HEK293T (cell line): ENCODE measurements around the gene CA14.
"Not testable (repeated sequence)": the region's sequence is repeated elsewhere in the genome, so short reads cannot be mapped to it uniquely, and the experiment has no call there.

ENCODE experiments used
- CTCF ChIA-PET: fragments of 350-600 bp; formaldehyde crosslinking; extraction: SDS; loops from one replicate; lab custom pipeline; 2021; ENCODE audit warnings: antibody characterized with exemption, inconsistent platforms; lab: Yijun Ruan, JAX
- POLR2A ChIA-PET: fragments of 350-600 bp; formaldehyde crosslinking; extraction: SDS; loops from one replicate; lab custom pipeline; 2020; ENCODE audit warnings: antibody characterized with exemption, inconsistent platforms; lab: Yijun Ruan, JAX
- DNase-seq: peaks from one replicate; pipeline ENCODE4 v3.0.0; 2012; ENCODE audit warnings: mixed read lengths; ENCODE audit errors: extremely low spot score
- ARNT ChIP-seq: fragments of 450-650 bp; IDR thresholded peaks from 2 replicates; pipeline ENCODE4 v1.6.1; 2017; ENCODE audit warnings: mild to moderate bottlenecking
- BHLHE40 ChIP-seq: fragments of 450-650 bp; IDR thresholded peaks from 2 replicates; pipeline ENCODE4 v1.6.1; 2016; ENCODE audit warnings: mild to moderate bottlenecking, moderate library complexity, borderline replicate concordance
- CTBP1 ChIP-seq: fragments of 450-650 bp; IDR thresholded peaks from 2 replicates; pipeline ENCODE4 v1.6.1; 2016; ENCODE audit warnings: borderline replicate concordance
- ELF4 ChIP-seq: fragments of 450-650 bp; IDR thresholded peaks from 2 replicates; pipeline ENCODE4 v1.6.1; 2017; ENCODE audit warnings: antibody characterized with exemption
- FOXA1 ChIP-seq: fragments of 450-650 bp; IDR thresholded peaks from 2 replicates; pipeline ENCODE4 v1.6.1; 2016; ENCODE audit warnings: mild to moderate bottlenecking
- FOXK2 ChIP-seq: fragments of 450-650 bp; IDR thresholded peaks from 2 replicates; pipeline ENCODE4 v1.6.1; 2016; ENCODE audit warnings: mild to moderate bottlenecking
- FOXM1 ChIP-seq: fragments of 450-650 bp; IDR thresholded peaks from 2 replicates; pipeline ENCODE4 v1.6.1; 2017; ENCODE audit warnings: mild to moderate bottlenecking, borderline replicate concordance
- HDGF ChIP-seq: fragments of 450-650 bp; IDR thresholded peaks from 2 replicates; pipeline ENCODE4 v1.6.1; 2017; ENCODE audit warnings: antibody characterized with exemption, borderline replicate concordance
- L3MBTL2 ChIP-seq: fragments of 450-650 bp; conservative IDR thresholded peaks from 2 replicates; pipeline ENCODE4 v1.6.1; 2016; ENCODE audit warnings: mild to moderate bottlenecking
- LEF1 ChIP-seq: fragments of 450-650 bp; IDR thresholded peaks from 2 replicates; pipeline ENCODE4 v1.6.1; 2017; ENCODE audit warnings: mild to moderate bottlenecking, borderline replicate concordance
- NFRKB ChIP-seq: fragments of 450-650 bp; IDR thresholded peaks from 2 replicates; pipeline ENCODE4 v1.6.1; 2016; ENCODE audit warnings: mild to moderate bottlenecking, moderate library complexity
- PKNOX1 ChIP-seq: fragments of 450-650 bp; IDR thresholded peaks from 2 replicates; pipeline ENCODE4 v1.6.1; 2016
- SP1 ChIP-seq: fragments of 450-650 bp; IDR thresholded peaks from 2 replicates; pipeline ENCODE4 v1.6.1; 2017
- SUZ12 ChIP-seq: fragments of 450-650 bp; IDR thresholded peaks from 2 replicates; pipeline ENCODE4 v1.6.1; 2016; ENCODE audit warnings: mild to moderate bottlenecking
- TARDBP ChIP-seq: fragments of 450-650 bp; IDR thresholded peaks from 2 replicates; pipeline ENCODE4 v1.6.1; 2016
- ZNF384 ChIP-seq: fragments of 450-650 bp; IDR thresholded peaks from 2 replicates; pipeline ENCODE4 v1.6.1; 2016

The CA14 gene

GRCh38 chr1:150257624-150258585, at the start of gene CA14:
CA14 (plus strand) TSS chr1:150257774; CDS start chr1:150258129, 355 bp downstream.
- ChIA-PET POLR2A (interaction anchor here (0.8 to 10.0 kb wide), 4 partner anchors 14 to 106 kb away, joined by 3 to 137 read pairs (median 3); partner anchors contain the start of genes APH1A, C1orf54, CIART and RPRD2), CTCF (interaction anchor here (1.2 to 2.9 kb wide), 2 partner anchors 15 to 22 kb away, joined by 9 to 38 read pairs; partner anchors contain the start of genes C1orf54 and CIART)
- DNase-seq: peak; percentile 7

GRCh38 chr1:150208460-150208859, 49.1 kb upstream of the CA14 start:
- POLR2A ChIA-PET, DNase-seq, CTCF ChIA-PET: not testable (repeated sequence)

More at GRCh38 chr1:150257624-150258585, at the start of gene CA14:
- TF ChIP-seq FOXK2 (no peak), CTBP1 (no peak), FOXA1 (no peak)

GRCh38 chr1:150210091-150210490, 47.5 kb upstream of the CA14 start:
- ChIA-PET POLR2A (interaction anchor here (1.4 kb wide), 1 partner anchor 23 kb away, joined by 3 read pairs; no protein-coding TSS in a partner anchor), CTCF (interaction anchor here (0.5 to 0.6 kb wide), 2 partner anchors 23 to 47 kb away, joined by 3 read pairs; no protein-coding TSS in a partner anchor)
- TF ChIP-seq SUZ12 (no peak), NFRKB (no peak), FOXA1 (no peak), FOXM1 (no peak), LEF1 (no peak), BHLHE40 (no peak), SP1 (no peak), ELF4 (no peak), HDGF (no peak), ZNF384 (no peak), L3MBTL2 (no peak), PKNOX1 (no peak), FOXK2 (no peak), TARDBP (no peak), CTBP1 (no peak), ARNT (no peak)

GRCh38 chr1:150210706-150211105, 46.9 kb upstream of the CA14 start:
- no peak for DNase-seq
- CTCF ChIA-PET: interaction anchor here (0.5 to 0.6 kb wide), 2 partner anchors 24 to 47 kb away, joined by 3 read pairs; no protein-coding TSS in a partner anchor
- POLR2A ChIA-PET: interaction anchor here (1.4 kb wide), 1 partner anchor 23 kb away, joined by 3 read pairs; no protein-coding TSS in a partner anchor
- TF ChIP-seq FOXK2 (no peak), TARDBP (no peak), HDGF (no peak), FOXA1 (no peak), SP1 (no peak), ARNT (no peak), L3MBTL2 (no peak), FOXM1 (no peak), NFRKB (no peak), ZNF384 (no peak), ELF4 (no peak), PKNOX1 (no peak), SUZ12 (no peak), LEF1 (no peak), CTBP1 (no peak), BHLHE40 (no peak)

More at GRCh38 chr1:150210091-150210490, 47.5 kb upstream of the CA14 start:
- DNase-seq: no peak

- no peak for TF ChIP-seq ZNF384
- no peak for TF ChIP-seq FOXM1
- TF ChIP-seq SUZ12: no peak
- no peak for TF ChIP-seq PKNOX1
- no peak for TF ChIP-seq ARNT
- TF ChIP-seq LEF1: no peak
- no peak for TF ChIP-seq L3MBTL2
- TF ChIP-seq FOXK2: no peak
- TF ChIP-seq SP1: no peak
- TF ChIP-seq HDGF: no peak
- no peak for TF ChIP-seq NFRKB
- TF ChIP-seq TARDBP: no peak
- TF ChIP-seq ELF4: no peak
- CTCF ChIA-PET: no interaction called here
- POLR2A ChIA-PET: interaction anchor here (0.9 kb wide), 1 partner anchor 23 kb away, joined by 3 read pairs; no protein-coding TSS in a partner anchor
- no peak for DNase-seq
Observed at GRCh38 chr1:150212070-150212469, 45.5 kb upstream of the CA14 start.
